Activated CD8-positive, alpha-beta memory T cell treated with anti-CD3 and anti-CD28 coated beads, Interleukin-2, amount 50 U/mL, for 1 hour (primary cell): ENCODE data around the gene DEFB124.
A peak's percentile ranks its signal among the peaks of the same experiment; 100 is the strongest.
"Not testable (repeated sequence)": the region's sequence is repeated elsewhere in the genome, so short reads cannot be mapped to it uniquely, and the experiment has no call there.

Source experiments
- DNase-seq: peaks from one replicate; pipeline ENCODE4 v3.0.0-alpha.2; 2020; ENCODE audit errors: extremely low read depth

DEFB124 gene, protein sequence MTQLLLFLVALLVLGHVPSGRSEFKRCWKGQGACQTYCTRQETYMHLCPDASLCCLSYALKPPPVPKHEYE

DNA sequence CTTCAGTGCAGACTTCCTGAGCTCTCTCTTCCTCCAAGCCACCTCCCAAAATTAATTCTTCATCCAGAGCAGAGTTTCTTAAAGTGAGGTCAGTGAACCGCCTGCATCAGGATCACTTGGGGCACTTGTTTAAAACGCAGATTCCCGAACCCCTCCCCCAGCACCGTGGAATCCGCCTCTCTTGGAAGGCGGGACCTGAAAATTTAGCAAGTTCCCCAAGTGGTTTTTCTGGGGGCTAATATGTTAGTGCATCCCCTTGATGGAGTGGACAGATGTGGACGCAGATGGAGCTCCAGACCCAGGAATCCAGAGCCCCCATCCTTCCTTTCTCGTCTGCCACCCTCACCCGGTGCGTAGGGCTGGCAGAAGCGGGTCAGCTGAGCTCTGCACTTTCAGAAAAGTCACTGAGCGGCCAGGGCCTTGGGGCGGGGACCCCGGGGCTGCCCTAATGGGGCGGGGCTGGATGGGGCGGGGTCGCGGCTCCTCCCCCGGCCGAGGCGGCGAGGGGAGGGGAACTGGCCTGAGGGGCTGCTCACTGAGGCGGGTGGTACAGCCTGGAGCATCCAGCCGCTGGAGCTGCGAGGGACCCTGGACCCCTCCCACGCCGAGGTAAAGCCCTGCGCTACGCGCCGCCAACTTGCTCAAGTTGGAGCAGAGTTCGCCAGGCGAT, at the start of gene DEFB124, which contains the start of gene REM1:
Gene DEFB124, minus strand, starts transcription at position 370 of the 670 bp plus-strand sequence. CDS start 2,114 bp downstream, outside the sequence.
Gene REM1, plus strand, starts transcription at position 531 of the 670 bp plus-strand sequence. CDS start 1,158 bp downstream, outside the sequence.
- DNase-seq: no peak

DNA sequence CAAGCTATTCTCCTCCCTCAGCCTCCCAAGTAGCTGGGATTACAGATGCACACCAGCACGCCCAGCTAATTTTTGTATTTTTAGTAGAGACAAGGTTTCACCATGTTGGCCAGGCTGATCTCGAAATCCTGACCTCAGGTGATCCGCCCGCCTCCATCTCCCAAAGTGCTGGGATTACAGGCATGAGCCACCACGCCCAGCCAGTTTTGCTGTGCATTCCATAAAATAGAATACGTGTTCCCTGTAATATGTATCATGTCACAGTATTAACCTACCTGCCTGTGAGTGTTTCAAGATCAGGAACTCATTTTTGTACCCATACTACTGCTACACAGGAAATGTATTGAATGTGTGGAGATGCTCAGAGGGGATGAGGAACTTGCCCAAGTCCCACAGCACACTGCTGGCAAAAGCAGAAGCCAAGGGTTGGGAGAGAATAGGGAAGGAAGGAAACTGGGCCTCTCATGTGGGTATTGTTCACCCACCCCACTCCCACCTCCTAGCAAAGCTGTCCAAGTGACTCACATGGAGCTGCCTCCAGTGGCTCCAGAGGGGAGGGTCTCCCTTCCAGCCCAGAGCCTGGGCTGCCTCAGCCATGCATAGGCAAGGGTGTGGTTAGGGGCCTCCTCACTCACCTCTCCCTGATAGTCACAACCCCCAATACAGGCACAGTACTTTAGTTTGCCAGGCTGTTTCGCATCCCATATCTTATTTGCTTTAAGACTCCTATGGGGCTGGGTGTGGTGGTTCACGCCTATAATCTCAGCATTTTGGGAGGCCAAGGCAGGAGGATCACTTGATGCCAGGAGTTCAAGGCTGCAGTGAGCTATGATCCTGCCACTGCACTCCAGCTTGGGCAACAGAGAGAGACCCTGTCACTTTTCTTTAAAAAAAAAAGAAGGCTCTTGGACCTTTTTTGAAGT, 48.7 kb upstream of the DEFB124 start:
- no peak for DNase-seq

- DNase-seq: no peak
Measured at GRCh38 chr20:31522731-31523130, 47.8 kb upstream of the DEFB124 start.

DNA sequence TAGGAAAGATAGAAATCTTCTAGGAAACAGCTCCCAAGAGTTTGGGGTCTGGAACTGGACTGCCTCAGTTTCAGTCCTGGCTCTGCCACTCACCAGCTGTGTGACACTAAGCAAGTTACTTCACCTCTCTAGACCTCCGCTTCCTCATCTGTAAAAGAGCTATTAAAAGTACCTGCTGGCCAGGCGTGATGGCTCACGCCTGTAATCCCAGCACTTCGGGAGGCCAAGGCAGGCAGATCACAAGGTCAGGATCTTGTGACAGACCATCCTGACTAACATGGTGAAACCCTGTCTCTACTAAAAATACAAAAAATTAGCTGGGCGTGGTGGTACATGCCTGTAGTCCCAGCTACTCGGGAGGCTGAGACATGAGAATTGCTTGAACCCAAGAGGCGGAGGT, 46.3 kb upstream of the DEFB124 start:
- DNase-seq: not testable (repeated sequence)

DNA sequence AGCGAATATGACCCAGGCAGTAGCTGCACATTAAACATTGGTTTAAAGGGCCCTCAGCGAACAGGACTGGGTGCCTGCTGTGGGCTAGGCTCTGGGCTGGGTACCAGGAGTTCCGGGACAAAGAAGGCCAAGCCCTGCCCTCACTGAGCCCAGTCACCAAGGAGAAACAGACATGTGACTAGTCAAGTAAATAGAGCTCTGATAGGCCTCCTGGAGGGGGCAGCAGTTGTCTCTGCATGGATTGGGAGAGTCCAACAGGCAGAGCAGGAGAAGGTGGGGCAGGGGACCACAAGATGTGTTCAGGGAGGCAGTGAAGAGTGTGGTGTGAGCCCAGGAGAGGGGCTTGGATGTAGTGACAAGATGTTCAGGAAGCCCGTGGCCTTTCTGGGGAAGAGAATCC, 42.4 kb upstream of the DEFB124 start:
- no peak for DNase-seq

- no peak for DNase-seq
Measured at GRCh38 chr20:31516651-31517050, 41.7 kb upstream of the DEFB124 start.

DNA sequence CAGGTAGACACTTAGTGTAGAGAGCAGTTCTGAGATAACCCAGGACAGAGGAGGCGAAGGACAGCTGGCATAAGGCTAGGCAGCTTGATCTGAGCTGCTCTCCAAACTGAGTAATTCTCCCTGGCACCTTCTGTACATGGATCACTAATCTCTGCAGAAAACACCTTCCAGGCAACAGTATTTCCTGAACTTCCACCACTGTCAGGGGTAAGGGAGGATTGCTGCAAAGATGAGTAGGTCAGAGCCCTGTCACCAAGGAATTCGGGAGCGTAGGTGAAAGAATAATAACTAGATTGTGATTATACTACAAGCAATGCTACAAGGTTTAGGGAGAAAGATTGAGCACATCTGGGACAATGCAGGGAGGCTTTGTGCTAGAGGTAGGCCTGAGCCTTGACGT, 41.2 kb upstream of the DEFB124 start:
- no peak for DNase-seq

DNA sequence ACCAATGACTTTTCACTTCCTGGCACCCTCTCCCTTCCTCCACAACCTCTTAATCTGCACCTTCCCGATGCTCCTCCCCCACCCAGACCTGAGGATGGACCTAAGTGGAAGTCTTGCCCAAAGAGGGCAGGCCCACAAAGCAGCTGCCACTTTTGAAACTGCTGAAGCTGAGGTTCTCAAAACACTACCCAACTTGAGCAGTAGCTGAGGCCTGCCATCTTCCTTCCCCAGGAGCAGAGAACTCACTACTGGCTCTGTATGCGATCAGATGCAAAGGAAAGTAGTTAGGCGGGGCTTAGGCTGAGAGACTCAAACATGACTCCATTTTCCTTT, 40.8 kb upstream of the DEFB124 start:
- DNase-seq: no peak

DNA sequence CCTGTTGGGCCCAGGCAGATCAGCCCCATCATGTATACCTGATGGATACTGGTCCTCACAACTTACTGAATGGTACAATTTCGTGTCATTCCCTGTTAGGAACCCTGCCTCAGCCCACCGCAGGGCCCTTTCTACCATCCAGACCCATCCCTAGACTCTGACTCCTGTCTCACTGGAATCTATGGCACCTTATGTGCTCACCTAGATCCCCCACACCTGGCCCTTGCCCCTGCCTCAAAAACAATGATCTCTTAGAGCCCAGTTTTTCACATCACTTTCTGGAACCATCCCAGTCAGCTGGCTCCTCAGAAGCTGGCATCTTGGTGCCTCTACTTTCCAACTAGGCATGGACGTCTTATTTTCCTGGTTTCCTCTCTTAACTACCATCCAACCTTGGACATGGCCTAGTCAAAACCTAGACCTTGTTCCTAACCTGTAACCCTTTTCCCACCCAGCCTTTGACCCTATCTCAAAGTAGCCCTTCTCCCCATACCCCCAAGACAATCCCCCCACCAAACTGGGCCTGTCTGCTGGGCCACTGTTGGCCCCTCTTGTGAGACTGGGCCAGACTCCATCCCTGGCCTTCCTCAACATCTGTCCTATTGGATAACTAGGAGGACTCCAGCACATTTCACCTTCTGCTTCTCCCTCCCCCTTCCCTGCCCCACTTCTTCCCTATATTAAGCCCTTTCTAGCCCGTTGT, 40.3 kb upstream of the DEFB124 start:
- no peak for DNase-seq

DNA sequence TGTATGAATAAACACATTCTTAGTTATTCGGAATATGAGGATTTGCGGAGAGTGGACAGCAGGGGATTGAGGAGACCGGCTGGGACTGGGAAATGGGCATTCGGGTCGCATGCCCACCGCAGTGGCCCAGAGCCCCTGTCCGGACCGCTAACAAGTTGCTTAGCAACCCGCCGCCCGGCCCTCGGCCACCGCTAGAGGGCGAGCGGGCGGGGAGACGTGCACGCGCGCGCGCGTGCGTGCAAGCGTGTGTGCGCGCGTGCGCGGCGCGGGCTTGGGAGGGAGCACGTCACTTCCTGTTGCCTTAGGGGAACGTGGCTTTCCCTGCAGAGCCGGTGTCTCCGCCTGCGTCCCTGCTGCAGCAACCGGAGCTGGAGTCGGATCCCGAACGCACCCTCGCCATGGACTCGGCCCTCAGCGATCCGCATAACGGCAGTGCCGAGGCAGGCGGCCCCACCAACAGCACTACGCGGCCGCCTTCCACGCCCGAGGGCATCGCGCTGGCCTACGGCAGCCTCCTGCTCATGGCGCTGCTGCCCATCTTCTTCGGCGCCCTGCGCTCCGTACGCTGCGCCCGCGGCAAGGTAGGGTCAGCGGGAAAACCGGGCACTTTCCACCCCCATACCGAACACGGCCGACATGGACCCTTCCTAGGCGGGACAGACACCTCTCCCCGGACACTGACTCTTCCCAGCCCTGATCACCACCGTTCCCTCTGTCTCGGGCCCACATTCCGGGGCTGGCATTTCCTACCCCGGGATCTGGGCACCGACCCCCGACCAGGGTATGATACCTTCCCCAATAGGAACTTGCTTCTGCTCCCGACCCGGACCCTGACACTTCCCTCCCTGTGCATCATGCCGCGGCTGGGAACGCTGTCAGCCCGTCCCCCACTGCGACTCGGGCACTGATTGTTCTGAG, 39.5 kb upstream of the DEFB124 start, which contains the start of gene HM13:
Gene HM13, plus strand, starts transcription at position 289 of the 918 bp plus-strand sequence. Its CDS starts 110 bp downstream, at position 399.
- DNase-seq: peak; percentile 54

DNA sequence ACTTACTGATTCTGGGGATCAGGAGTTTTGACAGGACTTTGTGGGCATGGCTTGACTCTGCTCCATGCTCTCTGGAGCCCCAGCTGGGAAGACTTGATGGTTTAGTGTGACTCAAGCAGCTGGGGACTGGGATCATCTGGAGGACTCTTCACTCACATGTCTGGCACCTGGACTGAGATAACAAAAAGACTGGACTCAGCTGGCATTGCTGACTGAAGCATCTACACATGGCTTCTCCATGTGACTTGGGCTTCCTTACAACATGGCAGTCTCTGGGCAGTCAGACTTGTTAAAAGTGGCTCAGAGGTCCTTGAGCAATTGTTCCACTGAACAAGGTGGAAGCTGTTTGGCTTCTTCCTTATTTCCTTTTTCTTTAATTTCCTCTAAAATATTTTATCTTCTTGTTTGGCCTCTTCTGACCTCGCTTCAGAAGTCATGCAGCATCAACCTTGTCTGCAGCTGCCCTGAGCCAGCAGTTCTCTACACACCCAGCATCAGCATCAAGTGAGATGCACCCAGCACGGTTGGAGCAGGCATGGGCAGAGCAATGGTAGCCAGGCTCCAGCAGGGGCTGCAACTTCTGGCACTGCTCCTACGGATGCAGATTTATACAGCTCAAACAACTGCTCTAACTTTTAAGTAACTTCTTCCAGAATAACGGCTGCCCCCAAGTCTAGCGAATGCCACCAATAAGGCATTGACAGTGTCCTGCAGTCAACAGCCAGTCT, 33.8 kb upstream of the DEFB124 start:
- no peak for DNase-seq

DNA sequence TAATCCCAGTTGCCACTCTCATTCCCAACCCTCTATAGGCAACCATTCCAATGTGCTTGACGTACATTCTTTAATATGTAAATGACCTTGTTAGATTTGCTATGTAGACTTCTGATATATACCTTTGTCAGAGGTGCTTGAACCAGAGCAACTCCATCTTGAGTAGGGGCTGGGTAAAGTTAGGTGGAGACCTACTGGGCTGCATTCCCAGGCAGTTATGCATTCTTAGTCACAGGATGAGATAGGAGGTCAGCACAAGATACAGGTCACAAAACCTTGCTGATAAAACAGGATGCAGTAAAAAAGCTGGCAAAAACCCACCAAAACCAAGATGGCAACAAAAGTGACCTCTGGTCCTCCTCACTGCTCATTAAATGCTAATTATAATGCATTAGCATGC, 31.0 kb upstream of the DEFB124 start:
- no peak for DNase-seq

- peak; percentile 36 for DNase-seq
Measured at GRCh38 chr20:31502884-31503673, 28.2 kb upstream of the DEFB124 start.

DNA sequence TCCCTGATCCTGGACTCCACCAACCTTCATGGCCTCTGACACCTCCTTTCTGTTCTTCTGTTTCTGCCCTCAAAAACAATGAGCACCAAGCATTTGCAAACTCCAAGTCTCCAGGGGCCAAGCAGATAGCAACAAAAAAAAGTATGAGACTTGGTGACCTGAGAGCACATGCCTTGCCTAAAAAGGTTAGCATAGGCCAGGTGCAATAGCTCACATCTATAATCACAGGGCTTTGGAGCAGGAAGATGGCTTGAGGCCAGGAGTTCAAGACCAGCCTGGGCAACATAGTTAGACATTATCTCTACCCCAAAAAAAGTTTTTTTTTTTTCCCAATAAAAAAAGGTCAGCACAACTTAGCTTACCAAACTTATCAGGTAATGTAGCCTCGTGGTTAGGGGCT, 25.6 kb upstream of the DEFB124 start:
- DNase-seq: no peak

GRCh38 chr20:31497838-31498540, 23.1 kb upstream of the DEFB124 start:
- DNase-seq: no peak

DNA sequence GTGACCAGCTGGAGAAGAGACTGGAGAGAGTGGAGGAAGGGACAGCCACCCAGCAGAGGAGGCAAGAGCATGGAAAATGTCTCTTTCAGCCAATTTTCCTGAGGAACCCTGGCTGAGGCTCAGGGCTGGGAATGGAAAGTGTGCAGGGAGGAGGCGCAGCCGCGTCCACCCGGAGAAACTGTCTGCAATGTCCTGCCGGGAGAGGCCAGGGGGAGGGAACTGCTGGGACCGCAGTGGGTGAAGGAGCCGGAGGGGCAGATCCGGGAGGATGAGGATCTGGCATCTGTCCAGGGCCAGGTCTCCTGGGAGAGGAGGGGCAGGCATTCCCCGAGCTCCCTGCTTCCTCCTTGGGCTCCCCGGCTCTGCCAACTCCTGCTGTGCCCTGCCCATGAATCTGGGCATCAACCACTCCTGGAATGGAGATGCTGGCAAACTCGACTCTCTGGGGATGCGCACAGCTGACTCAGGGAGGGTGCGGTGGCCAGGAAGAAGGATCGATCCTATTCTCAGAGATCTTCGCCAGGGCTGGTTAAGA, 21.9 kb upstream of the DEFB124 start:
- DNase-seq: no peak

- no peak for DNase-seq
Measured at GRCh38 chr20:31494131-31494530, 19.2 kb upstream of the DEFB124 start.

DNA sequence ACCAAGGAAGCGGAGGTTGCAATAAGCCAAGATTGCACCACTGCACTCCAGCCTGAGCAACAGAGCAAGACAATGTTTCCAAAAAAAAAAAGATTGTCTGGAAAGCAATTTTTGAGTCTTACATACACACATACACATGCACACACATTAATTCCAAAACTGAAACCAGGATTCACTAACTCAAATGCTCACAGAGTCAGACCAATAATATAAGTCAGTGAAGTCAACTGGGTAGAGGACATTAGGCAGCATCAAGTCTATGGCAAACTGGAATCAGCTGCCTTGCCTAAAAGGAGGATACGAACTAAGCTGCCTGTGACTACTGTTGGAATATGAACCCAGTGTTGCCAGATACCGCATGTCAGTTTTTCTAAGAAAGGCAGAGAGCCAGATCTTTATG, 15.8 kb upstream of the DEFB124 start:
- DNase-seq: no peak

GRCh38 chr20:31489152-31489551, 14.2 kb upstream of the DEFB124 start:
- no peak for DNase-seq
